Right ventricle myocardium inferior (tissue), 1 donor: ENCODE results near the gene MAP3K10. TPM values are rescaled to one million over a fixed set of nuclear protein-coding genes. Genes with fewer than 3 reads are reported as not detected.

Experiments used
- ATAC-seq: fragments of 200-7000 bp; cut with Tn5 transposase; one replicate; pipeline ENCODE4 v1.9.1; 2020; ENCODE audit warnings: mild to moderate bottlenecking, moderate library complexity
- DNase-seq: peaks from one replicate; pipeline ENCODE4 v3.0.0; 2021; ENCODE audit errors: missing footprints
- intact Hi-C: fragments of 100-400 bp; cut with DNase I; formaldehyde crosslinking; loops from one replicate; pipeline ENCODE4 v1.11.0; 2022
- total RNA-seq: library from RNA; stranded (reverse); fragmentation: NEBNext Ultra II Directional; extraction: Animal tissue kit (Norgen Biotek cat#: 25700); gene quantifications from one replicate; pipeline ENCODE4 v1.2.1, GENCODE V29; 2021
- donor health status: DM: no; HTN: yes; CAD: no; lungs with severe emphysema.

Gene MAP3K10
- total RNA-seq, 1 donor from 2014 or later: 22.7 TPM

GRCh38 chr19:40228863-40229262, 37.6 kb downstream of the MAP3K10 start:
- DNase-seq (no peak), ATAC-seq (no peak)
- intact Hi-C loops: no loop called here

- DNase-seq (no peak), ATAC-seq (no peak)
- intact Hi-C loops: no loop called here
These were observed 38.3 kb downstream of the MAP3K10 start for GRCh38 chr19:40229484-40229883.

GRCh38 chr19:40229926-40230417, 38.7 kb downstream of the MAP3K10 start:
- DNase-seq: no peak
- ATAC-seq: no peak
- intact Hi-C loops: no loop called here

GRCh38 chr19:40231057-40231456, 39.8 kb downstream of the MAP3K10 start:
- no peak for ATAC-seq

GRCh38 chr19:40231544-40232424, 40.6 kb downstream of the MAP3K10 start:
- ATAC-seq: peak; percentile 51
- DNase-seq: no peak
- intact Hi-C loops: no loop called here

More at GRCh38 chr19:40231057-40231456, 39.8 kb downstream of the MAP3K10 start:
- intact Hi-C loops: no loop called here
- no peak for DNase-seq

GRCh38 chr19:40232479-40232878, 41.3 kb downstream of the MAP3K10 start:
- ATAC-seq: peak; percentile 27
- intact Hi-C loops: no loop called here

GRCh38 chr19:40232949-40233810, 42.0 kb downstream of the MAP3K10 start:
- ATAC-seq (peak; percentile 11), DNase-seq (no peak)
- intact Hi-C loops: no loop called here

More at GRCh38 chr19:40232479-40232878, 41.3 kb downstream of the MAP3K10 start:
- DNase-seq: no peak

- intact Hi-C loops: no loop called here
- ATAC-seq: no peak
- DNase-seq: no peak
These were observed 42.7 kb downstream of the MAP3K10 start for GRCh38 chr19:40233811-40234389.

- ATAC-seq (no peak), DNase-seq (peak; percentile 54)
- intact Hi-C loops: no loop called here
These were observed 43.4 kb downstream of the MAP3K10 start for GRCh38 chr19:40234429-40235237.

GRCh38 chr19:40235238-40236025, 44.2 kb downstream of the MAP3K10 start:
- intact Hi-C loops: no loop called here
- DNase-seq: peak; percentile 61
- ATAC-seq: no peak

GRCh38 chr19:40236026-40236355, 44.8 kb downstream of the MAP3K10 start:
- no peak for DNase-seq
- intact Hi-C loops: no loop called here
- ATAC-seq: no peak

- intact Hi-C loops: no loop called here
- DNase-seq (peak; percentile 23), ATAC-seq (no peak)
These were observed 45.1 kb downstream of the MAP3K10 start for GRCh38 chr19:40236366-40236765.

GRCh38 chr19:40237791-40238190, 46.6 kb downstream of the MAP3K10 start:
- intact Hi-C loops: no loop called here
- ATAC-seq (no peak), DNase-seq (peak; percentile 5)

GRCh38 chr19:40238775-40239174, 47.5 kb downstream of the MAP3K10 start:
- intact Hi-C loops: no loop called here
- DNase-seq (peak; percentile 50), ATAC-seq (no peak)

- ATAC-seq (no peak), DNase-seq (peak; percentile 42)
- intact Hi-C loops: no loop called here
These were observed 48.4 kb downstream of the MAP3K10 start for GRCh38 chr19:40239415-40240226.

GRCh38 chr19:40240332-40240731, 49.1 kb downstream of the MAP3K10 start:
- DNase-seq: no peak
- intact Hi-C loops: no loop called here
- no peak for ATAC-seq
